Measurements from ENCODE around the gene PRMT5. TPM values are rescaled to one million over a fixed set of nuclear protein-coding genes. Genes with fewer than 3 reads are reported as not detected.

The PRMT5 gene
- polyA plus RNA-seq, 1 donor (not counting 4 experiments of a cell fraction or from before 2014, with no cell fraction given) = 241 TPM

- H3K4me1 ChIP-seq (ENCODE audit: control insufficient read depth, extremely low read depth, insufficient read depth, low read length) = peaks cover 4% of the 10 kb centered on the region
- H3K4me3 ChIP-seq (ENCODE audit: control insufficient read depth in 2 of 3, extremely low read depth in 1 of 3, insufficient read depth in 2 of 3, low read depth in 1 of 3, low read length in 3 of 3) = no peak overlapping the region
- H3K79me2 ChIP-seq (ENCODE audit: control insufficient read depth, insufficient read depth, low read length) = no peaks in the 10 kb centered on the region
- H3K9me3 ChIP-seq (ENCODE audit: control insufficient read depth, low read depth, low read length) = no peaks in the 10 kb centered on the region
- peaks cover 24 to 39% of the 10 kb centered on the region in 2 experiments for H3K36me3 ChIP-seq (ENCODE audit: control insufficient read depth in 2 of 2, extremely low read depth in 1 of 2, insufficient read depth in 2 of 2, low read length in 2 of 2)
- dilution Hi-C loops (cut with MboI; ENCODE audit: extremely low pct_ligation_motif_present, low sequenced_read_pairs) = no loop called here
- no peak overlapping the region for H2AFZ ChIP-seq (ENCODE audit: control insufficient read depth, low read length)
- H3K27me3 ChIP-seq (ENCODE audit: control insufficient read depth, extremely low read depth, insufficient read depth, low read length) = no peaks in the 10 kb centered on the region
- no peak overlapping the region for H3K27ac ChIP-seq (ENCODE audit: control insufficient read depth, insufficient read depth, low read length)
- FAIRE-seq = no peak
- H4K20me1 ChIP-seq (ENCODE audit: control insufficient read depth, extremely low read depth, insufficient read depth, low read length) = no peaks in the 10 kb centered on the region
- no peaks in the 10 kb centered on the region for H3K9me1 ChIP-seq (ENCODE audit: control insufficient read depth, extremely low read depth, insufficient read depth, low read length)
- no peak overlapping the region for H3K4me2 ChIP-seq (ENCODE audit: control insufficient read depth, extremely low read depth, insufficient read depth, low read depth, low read length)
- H3K9ac ChIP-seq (ENCODE audit: control insufficient read depth, extremely low read depth, insufficient read depth, low read length) = no peak overlapping the region
- TF ChIP-seq CTCF (optimal IDR thresholded peaks at IDR 0.05 in 1 of 3, IDR thresholded peaks at IDR 0.05 in 1 of 3, conservative IDR thresholded peaks at IDR 0.05 in 1 of 3; ENCODE audit: extremely low read depth in 1 of 3, insufficient read depth in 2 of 3, low read length in 3 of 3) (no peak), EZH2 (IDR thresholded peaks at IDR 0.05; ENCODE audit: low read length) (no peak)
- DNase-seq (ENCODE audit: low read depth, low spot score) = no peak
Observed at GRCh38 chr14:22903742-22904087, 25.5 kb downstream of the PRMT5 start.

GRCh38 chr14:22901799-22902198 lies 27.4 kb downstream of the PRMT5 start:
- dilution Hi-C loops (cut with MboI; ENCODE audit: extremely low pct_ligation_motif_present, low sequenced_read_pairs) = no loop called here
- H3K9me1 ChIP-seq (ENCODE audit: control insufficient read depth, extremely low read depth, insufficient read depth, low read length) = no peaks in the 10 kb centered on the region
- H2AFZ ChIP-seq (ENCODE audit: control insufficient read depth, low read length) = no peak overlapping the region
- TF ChIP-seq EZH2 (IDR thresholded peaks at IDR 0.05; ENCODE audit: low read length) (no peak), CTCF (optimal IDR thresholded peaks at IDR 0.05 in 1 of 3, IDR thresholded peaks at IDR 0.05 in 1 of 3, conservative IDR thresholded peaks at IDR 0.05 in 1 of 3; ENCODE audit: extremely low read depth in 1 of 3, insufficient read depth in 2 of 3, low read length in 3 of 3) (no peak)
- no peak overlapping the region for H3K9ac ChIP-seq (ENCODE audit: control insufficient read depth, extremely low read depth, insufficient read depth, low read length)
- no peaks in the 10 kb centered on the region for H3K9me3 ChIP-seq (ENCODE audit: control insufficient read depth, low read depth, low read length)
- H3K4me2 ChIP-seq (ENCODE audit: control insufficient read depth, extremely low read depth, insufficient read depth, low read depth, low read length) = no peak overlapping the region
- H3K4me1 ChIP-seq (ENCODE audit: control insufficient read depth, extremely low read depth, insufficient read depth, low read length) = peaks cover 14% of the 10 kb centered on the region
- H3K4me3 ChIP-seq (ENCODE audit: control insufficient read depth in 2 of 3, extremely low read depth in 1 of 3, insufficient read depth in 2 of 3, low read depth in 1 of 3, low read length in 3 of 3) = no peak overlapping the region
- H3K79me2 ChIP-seq (ENCODE audit: control insufficient read depth, insufficient read depth, low read length) = no peaks in the 10 kb centered on the region
- FAIRE-seq (no peak), DNase-seq (ENCODE audit: low read depth, low spot score) (no peak)
- no peaks in the 10 kb centered on the region for H4K20me1 ChIP-seq (ENCODE audit: control insufficient read depth, extremely low read depth, insufficient read depth, low read length)
- H3K36me3 ChIP-seq (ENCODE audit: control insufficient read depth in 2 of 2, extremely low read depth in 1 of 2, insufficient read depth in 2 of 2, low read length in 2 of 2) = peaks cover 22 to 36% of the 10 kb centered on the region in 2 experiments
- no peaks in the 10 kb centered on the region for H3K27me3 ChIP-seq (ENCODE audit: control insufficient read depth, extremely low read depth, insufficient read depth, low read length)
- no peak overlapping the region for H3K27ac ChIP-seq (ENCODE audit: control insufficient read depth, insufficient read depth, low read length)
